IMR-90 (cell line): ENCODE results near the gene PPIL6.

Experiments used
- CTCF ChIP-seq: conservative IDR thresholded peaks from 2 replicates; pipeline ENCODE4 v1.5.1; 2012; ENCODE audit warnings: mild to moderate bottlenecking, low read depth, low read length, improper control_type of control experiment
- MAZ ChIP-seq: IDR thresholded peaks from 2 replicates; pipeline ENCODE4 v1.6.1; 2012; ENCODE audit warnings: low read depth, mild to moderate bottlenecking, low read length, improper control_type of control experiment, moderate library complexity, borderline replicate concordance
- POLR2A ChIP-seq: IDR thresholded peaks from 2 replicates; pipeline ENCODE4 v1.6.1; 2012; ENCODE audit warnings: mild to moderate bottlenecking, low read depth, low read length
- RAD21 ChIP-seq: IDR thresholded peaks from 2 replicates; pipeline ENCODE4 v1.6.1; 2012; ENCODE audit warnings: low read length, improper control_type of control experiment
- RCOR1 ChIP-seq: IDR thresholded peaks from 2 replicates; pipeline ENCODE4 v1.6.1; 2012; ENCODE audit warnings: mild to moderate bottlenecking, low read length, improper control_type of control experiment; ENCODE audit not compliant: insufficient replicate concordance
- RFX5 ChIP-seq: IDR thresholded peaks from 2 replicates; pipeline ENCODE4 v1.8.0; 2012; ENCODE audit warnings: low read depth, mild to moderate bottlenecking, low read length, moderate library complexity

- TF ChIP-seq CTCF, result no peak
- no peak for TF ChIP-seq MAZ
- TF ChIP-seq POLR2A, result no peak
- TF ChIP-seq RCOR1, result no peak
- no peak for TF ChIP-seq RFX5
- TF ChIP-seq RAD21, result no peak
These were observed 18.5 kb upstream of the PPIL6 start for GRCh38 chr6:109458774-109459531.
